Parathyroid adenoma (tissue), 2 donors: ENCODE results near the gene DDB1.

Source experiments
- H2AFZ ChIP-seq: fragments of 300-600 bp; sonication (generic); one replicate; pipeline ENCODE4 v1.7.0; 2017; ENCODE audit warnings: antibody characterized with exemption, mild to moderate bottlenecking
- H3K27ac ChIP-seq: fragments of 300-600 bp; sonication (generic); one replicate; pipeline ENCODE4 v1.7.0; 2017
- H3K27me3 ChIP-seq: fragments of 300-600 bp; sonication (generic); one replicate; pipeline ENCODE4 v1.7.0; 2017; ENCODE audit warnings: low read length; ENCODE audit not compliant: control insufficient read depth, insufficient read depth
- H3K36me3 ChIP-seq: fragments of 300-600 bp; sonication (generic); one replicate; pipeline ENCODE4 v1.7.0; 2017; ENCODE audit warnings: low read length; ENCODE audit not compliant: control insufficient read depth, insufficient read depth
- H3K4me1 ChIP-seq: fragments of 300-600 bp; sonication (generic); one replicate; pipeline ENCODE4 v1.7.0; 2017; ENCODE audit warnings: control low read depth
- H3K4me2 ChIP-seq: fragments of 300-600 bp; sonication (generic); one replicate; pipeline ENCODE4 v1.7.0; 2017; ENCODE audit warnings: low read length
- H3K4me3 ChIP-seq: fragments of 300-600 bp; sonication (generic); one replicate; pipeline ENCODE4 v1.7.0; 2017; ENCODE audit warnings: low read depth, low read length
- H3K79me2 ChIP-seq: fragments of 300-600 bp; sonication (generic); one replicate; pipeline ENCODE4 v1.7.0; 2017; ENCODE audit warnings: control low read depth
- H3K9ac ChIP-seq: fragments of 300-600 bp; sonication (generic); one replicate; pipeline ENCODE4 v1.7.0; 2017; ENCODE audit warnings: mild to moderate bottlenecking
- H3K9me3 ChIP-seq: fragments of 300-600 bp; sonication (generic); one replicate; pipeline ENCODE4 v1.7.0; 2017; ENCODE audit warnings: low read length; ENCODE audit not compliant: control insufficient read depth
- TF ChIP-seq, protein P1 (sequence below): fragments of 300-600 bp; sonication (generic); IDR thresholded peaks from one replicate; pipeline ENCODE4 v1.7.0; 2017; ENCODE audit warnings: antibody characterized with exemption, mild to moderate bottlenecking
- donor health status: primary hyperparathyroidism.

The DDB1 gene

DNA sequence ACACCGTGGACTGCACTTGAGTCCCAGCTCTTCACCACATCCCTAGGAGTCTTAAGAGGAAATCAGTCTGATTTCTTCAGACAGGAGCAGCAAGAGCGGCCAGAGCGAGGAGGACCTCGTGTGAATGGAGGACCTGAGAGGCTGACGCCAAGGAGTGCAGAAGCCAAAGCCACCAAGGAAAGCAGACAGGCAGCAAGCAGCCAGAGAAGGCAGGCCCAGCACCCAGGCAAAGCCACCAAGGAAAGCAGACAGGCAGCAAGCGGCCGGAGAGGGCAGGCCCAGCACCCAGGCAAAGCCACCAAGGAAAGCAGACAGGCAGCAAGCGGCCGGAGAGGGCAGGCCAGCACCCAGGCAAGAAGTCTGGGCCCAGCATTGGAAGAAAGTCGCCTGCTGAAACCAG lies 17.0 kb upstream of the DDB1 start:
- H3K27ac ChIP-seq = no peak overlapping the region
- no peaks in the 10 kb centered on the region for H3K9me3 ChIP-seq
- H3K36me3 ChIP-seq = no peaks in the 10 kb centered on the region
- H3K4me1 ChIP-seq = peaks cover 2% of the 10 kb centered on the region
- no peak overlapping the region for H2AFZ ChIP-seq
- H3K4me2 ChIP-seq = no peak overlapping the region
- H3K79me2 ChIP-seq = no peaks in the 10 kb centered on the region
- H3K9ac ChIP-seq = no peak overlapping the region
- H3K27me3 ChIP-seq = no peaks in the 10 kb centered on the region
- TF ChIP-seq, protein P1, sequence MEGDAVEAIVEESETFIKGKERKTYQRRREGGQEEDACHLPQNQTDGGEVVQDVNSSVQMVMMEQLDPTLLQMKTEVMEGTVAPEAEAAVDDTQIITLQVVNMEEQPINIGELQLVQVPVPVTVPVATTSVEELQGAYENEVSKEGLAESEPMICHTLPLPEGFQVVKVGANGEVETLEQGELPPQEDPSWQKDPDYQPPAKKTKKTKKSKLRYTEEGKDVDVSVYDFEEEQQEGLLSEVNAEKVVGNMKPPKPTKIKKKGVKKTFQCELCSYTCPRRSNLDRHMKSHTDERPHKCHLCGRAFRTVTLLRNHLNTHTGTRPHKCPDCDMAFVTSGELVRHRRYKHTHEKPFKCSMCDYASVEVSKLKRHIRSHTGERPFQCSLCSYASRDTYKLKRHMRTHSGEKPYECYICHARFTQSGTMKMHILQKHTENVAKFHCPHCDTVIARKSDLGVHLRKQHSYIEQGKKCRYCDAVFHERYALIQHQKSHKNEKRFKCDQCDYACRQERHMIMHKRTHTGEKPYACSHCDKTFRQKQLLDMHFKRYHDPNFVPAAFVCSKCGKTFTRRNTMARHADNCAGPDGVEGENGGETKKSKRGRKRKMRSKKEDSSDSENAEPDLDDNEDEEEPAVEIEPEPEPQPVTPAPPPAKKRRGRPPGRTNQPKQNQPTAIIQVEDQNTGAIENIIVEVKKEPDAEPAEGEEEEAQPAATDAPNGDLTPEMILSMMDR = no peak
- no peak overlapping the region for H3K4me3 ChIP-seq

DNA sequence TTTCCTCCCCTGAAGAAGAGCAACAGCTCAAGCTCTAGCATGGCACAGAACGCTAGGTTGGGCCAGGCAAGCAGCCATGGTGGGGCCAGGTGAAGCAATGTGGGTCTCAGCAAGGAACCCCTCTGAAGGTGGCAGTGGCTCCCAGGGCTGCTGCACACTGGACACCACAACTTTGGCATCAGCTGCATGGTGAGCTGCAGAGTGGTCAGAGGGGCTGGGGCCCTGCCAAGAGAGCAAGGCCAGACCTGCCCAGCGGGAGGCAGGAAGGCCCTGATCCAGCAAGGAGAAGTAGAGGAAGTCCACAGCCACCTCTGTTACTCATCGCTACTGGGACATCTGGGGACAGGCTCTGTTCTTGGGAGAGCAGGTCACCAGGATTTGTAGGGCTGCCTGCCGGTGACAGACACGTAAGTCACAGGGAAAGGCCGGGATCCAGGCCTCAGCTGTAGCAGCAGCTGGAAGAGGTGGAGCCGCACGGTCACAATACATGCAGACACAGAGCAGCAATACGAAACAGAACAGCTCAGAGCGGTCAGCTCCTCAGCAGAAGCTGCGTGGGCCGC lies 16.4 kb upstream of the DDB1 start:
- no peaks in the 10 kb centered on the region for H3K27me3 ChIP-seq
- no peaks in the 10 kb centered on the region for H3K79me2 ChIP-seq
- peaks cover 2% of the 10 kb centered on the region for H3K4me1 ChIP-seq
- no peaks in the 10 kb centered on the region for H3K9me3 ChIP-seq
- TF ChIP-seq, protein P1 = no peak
- no peaks in the 10 kb centered on the region for H3K36me3 ChIP-seq
- H3K9ac ChIP-seq = no peak overlapping the region
- H3K4me3 ChIP-seq = no peak overlapping the region
- no peak overlapping the region for H3K27ac ChIP-seq
- H3K4me2 ChIP-seq = no peak overlapping the region
- no peak overlapping the region for H2AFZ ChIP-seq

DNA sequence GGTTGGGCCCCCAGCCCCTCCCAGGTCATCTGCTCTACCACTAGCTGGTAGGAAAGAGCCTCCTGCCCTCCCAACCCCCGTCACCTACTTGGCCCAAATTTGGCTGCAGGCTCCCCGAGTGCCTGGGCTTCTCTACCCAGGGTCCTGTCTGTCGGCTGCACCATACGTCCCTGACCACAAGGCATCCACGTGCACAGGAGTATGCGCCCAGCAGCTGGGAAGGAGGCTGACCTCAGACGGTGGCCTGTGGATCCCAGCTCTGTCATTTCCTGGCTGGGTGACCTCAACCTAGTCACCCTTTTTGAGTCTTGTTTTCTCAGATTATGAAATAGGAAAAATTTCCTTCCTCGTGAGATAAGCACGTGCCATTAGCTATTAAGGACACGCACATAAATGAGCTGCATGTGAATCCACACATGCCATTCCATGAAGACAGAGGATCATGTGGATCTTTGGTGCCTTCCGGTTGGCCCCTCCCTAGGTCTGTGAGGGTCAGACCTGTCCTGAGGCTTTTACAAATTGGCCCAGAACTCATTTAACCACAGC lies 15.1 kb upstream of the DDB1 start:
- Histone ChIP-seq H3K4me2 (no peak overlapping the region), H3K9me3 (no peaks in the 10 kb centered on the region), H3K36me3 (no peaks in the 10 kb centered on the region), H3K4me1 (no peaks in the 10 kb centered on the region), H3K4me3 (no peak overlapping the region), H3K9ac (no peak overlapping the region), H3K79me2 (no peaks in the 10 kb centered on the region), H2AFZ (no peak overlapping the region), H3K27me3 (no peaks in the 10 kb centered on the region), H3K27ac (no peak overlapping the region)
- TF ChIP-seq, protein P1 = no peak

DNA sequence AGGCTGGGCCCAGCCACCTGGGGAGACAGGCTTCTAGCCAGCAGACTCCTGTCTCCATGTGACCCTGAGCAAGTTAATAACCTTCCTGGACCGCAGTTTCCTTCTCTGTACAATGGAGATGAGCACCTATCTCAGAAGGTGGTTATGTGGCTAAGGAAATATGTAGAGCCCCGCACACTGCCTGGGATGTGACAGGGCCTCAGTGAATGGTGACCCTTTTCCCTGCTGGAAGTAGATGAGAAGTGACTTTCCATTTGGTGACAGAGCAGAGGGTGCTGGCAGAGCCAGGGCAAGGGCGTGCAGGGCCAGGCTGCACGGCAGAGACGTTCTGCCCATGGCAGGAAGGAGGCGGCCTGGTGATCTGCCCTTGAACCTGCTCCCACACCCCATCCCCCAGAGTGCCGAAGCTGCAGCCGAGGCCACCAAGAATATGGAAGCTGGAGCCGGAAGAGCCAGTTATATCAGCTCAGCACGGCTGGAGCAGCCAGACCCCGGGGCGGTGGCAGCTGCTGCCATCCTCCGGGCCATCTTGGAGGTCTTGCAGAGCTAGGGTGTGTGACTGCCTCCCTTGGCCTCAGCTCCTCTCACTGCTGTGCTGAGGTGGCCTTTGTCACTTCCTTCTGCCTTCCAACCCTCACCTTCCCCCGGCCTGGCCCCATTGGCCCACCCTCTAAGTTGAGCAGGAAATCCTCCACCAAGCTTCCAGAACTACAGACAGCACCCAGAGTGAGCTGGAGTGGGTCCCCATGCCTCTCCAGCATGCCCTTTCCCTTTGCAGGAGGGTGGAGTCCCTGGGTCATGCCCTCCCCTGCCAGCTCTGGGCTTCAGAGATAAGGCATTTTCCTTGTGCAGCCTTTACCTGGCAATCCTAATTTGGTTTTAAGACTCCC lies 13.3 kb upstream of the DDB1 start:
- H3K4me2 ChIP-seq = no peak overlapping the region
- H3K4me3 ChIP-seq = no peak overlapping the region
- H3K36me3 ChIP-seq = no peaks in the 10 kb centered on the region
- no peaks in the 10 kb centered on the region for H3K27me3 ChIP-seq
- H3K79me2 ChIP-seq = no peaks in the 10 kb centered on the region
- H2AFZ ChIP-seq = no peak overlapping the region
- no peak overlapping the region for H3K9ac ChIP-seq
- TF ChIP-seq, protein P1 = no peak
- H3K4me1 ChIP-seq = no peaks in the 10 kb centered on the region
- no peaks in the 10 kb centered on the region for H3K9me3 ChIP-seq
- H3K27ac ChIP-seq = no peak overlapping the region
